Neural cell (in vitro differentiated cells): ENCODE results near the gene AKR7A2. TPM values are rescaled to one million over a fixed set of nuclear protein-coding genes. Genes with fewer than 3 reads are reported as not detected.

Experiments
- H2AFZ ChIP-seq: fragments of 200-600, 300-800 bp; sonication (generic), shearing (Covaris generic); 2 replicates; pipeline ENCODE4 v1.6.0; 2014; ENCODE audit warnings: low read depth, mild to moderate bottlenecking, antibody characterized with exemption, low read length, moderate library complexity
- H3F3A ChIP-seq: fragments of 200-600 bp; shearing (Covaris generic); 2 replicates; pipeline ENCODE4 v1.6.1; 2016; ENCODE audit warnings: mild to moderate bottlenecking, moderate library complexity, mixed read lengths, antibody characterized with exemption, low read length; ENCODE audit not compliant: insufficient read depth, poor library complexity, severe bottlenecking
- H3K27ac ChIP-seq: fragments of 200-600, 300-800 bp; sonication (generic), shearing (Covaris generic); 2 replicates; pipeline ENCODE4 v1.5.1; 2014; ENCODE audit warnings: mild to moderate bottlenecking, low read length, moderate library complexity
- H3K27me3 ChIP-seq: fragments of 300-800, 200-600 bp; sonication (generic), shearing (Covaris generic); 2 replicates; pipeline ENCODE4 v1.6.0; 2014; ENCODE audit warnings: mild to moderate bottlenecking, low read depth, low read length, moderate library complexity; ENCODE audit not compliant: insufficient read depth
- H3K36me3 ChIP-seq: fragments of 300-800, 200-600 bp; sonication (generic), shearing (Covaris generic); 2 replicates; pipeline ENCODE4 v1.5.1; 2014; ENCODE audit warnings: mild to moderate bottlenecking, antibody characterized with exemption, low read length, moderate library complexity; ENCODE audit not compliant: insufficient read depth
- H3K4me2 ChIP-seq: fragments of 300-800, 200-600 bp; sonication (generic), shearing (Covaris generic); 2 replicates; pipeline ENCODE4 v1.6.0; 2014; ENCODE audit warnings: mild to moderate bottlenecking, low read length
- H3K4me3 ChIP-seq: fragments of 300-800, 200-600 bp; sonication (generic), shearing (Covaris generic); 2 replicates; pipeline ENCODE4 v1.5.1; 2014; ENCODE audit warnings: mild to moderate bottlenecking, low read length, moderate library complexity
- H3K79me2 ChIP-seq: fragments of 200-600 bp; shearing (Covaris generic); replicated peaks from 2 replicates; pipeline ENCODE4 v1.6.0; 2014; ENCODE audit warnings: mild to moderate bottlenecking, low read length, moderate library complexity; ENCODE audit not compliant: insufficient read depth
- H3K9ac ChIP-seq: fragments of 300-800, 200-600 bp; sonication (generic), shearing (Covaris generic); 2 replicates; pipeline ENCODE4 v1.6.1; 2016; ENCODE audit warnings: mild to moderate bottlenecking, low read length, mixed read lengths
- H3K9me2 ChIP-seq: fragments of 200-600 bp; shearing (Covaris generic); 2 replicates; pipeline ENCODE4 v1.6.1; 2016; ENCODE audit warnings: mild to moderate bottlenecking, low read length, mixed read lengths; ENCODE audit not compliant: insufficient read depth
- H3K9me3 ChIP-seq: fragments of 200-600, 300-800 bp; sonication (generic), shearing (Covaris generic); 2 replicates; pipeline ENCODE4 v1.6.1; 2016; ENCODE audit warnings: mild to moderate bottlenecking, mixed run types, low read length, moderate library complexity, mixed read lengths
- H4K20me1 ChIP-seq: fragments of 200-600 bp; shearing (Covaris generic); 2 replicates; pipeline ENCODE4 v1.6.1; 2016; ENCODE audit warnings: mild to moderate bottlenecking, mixed run types; ENCODE audit not compliant: insufficient read depth
- EP300 ChIP-seq: fragments of 450-650 bp; conservative IDR thresholded peaks from 2 replicates; pipeline ENCODE4 v1.6.1; 2014; ENCODE audit warnings: antibody characterized with exemption, mild to moderate bottlenecking, moderate library complexity; ENCODE audit not compliant: poor library complexity, severe bottlenecking
- EZH2 ChIP-seq: fragments of 200-600, 300-800 bp; shearing (Covaris generic), sonication (generic); IDR thresholded peaks from 2 replicates; pipeline ENCODE4 v1.6.1; 2014; ENCODE audit warnings: antibody characterized with exemption, low read length, borderline replicate concordance, mild to moderate bottlenecking; ENCODE audit not compliant: insufficient read depth, poor library complexity, severe bottlenecking
- MXI1 ChIP-seq: fragments of 450-650 bp; conservative IDR thresholded peaks from 2 replicates; pipeline ENCODE4 v1.6.1; 2014; ENCODE audit warnings: antibody characterized with exemption, mild to moderate bottlenecking; ENCODE audit not compliant: poor library complexity, severe bottlenecking
- POLR2AphosphoS5 ChIP-seq: IDR thresholded peaks from 2 replicates; pipeline ENCODE4 v1.6.1; 2012
- RAD21 ChIP-seq: fragments of 450-650 bp; conservative IDR thresholded peaks from 2 replicates; pipeline ENCODE4 v1.6.1; 2014; ENCODE audit warnings: antibody characterized with exemption, mild to moderate bottlenecking, moderate library complexity
- SMC3 ChIP-seq: fragments of 450-650 bp; conservative IDR thresholded peaks from 2 replicates; pipeline ENCODE4 v1.6.1; 2014; ENCODE audit warnings: antibody characterized with exemption, mild to moderate bottlenecking, moderate library complexity; ENCODE audit not compliant: poor library complexity
- TAF1 ChIP-seq: IDR thresholded peaks from 2 replicates; pipeline ENCODE4 v1.6.1; 2012; ENCODE audit warnings: low read depth
- polyA plus RNA-seq: library from polyadenylated mRNA; depleted of rRNA; stranded (reverse); fragments of >200 nt; gene quantifications from 2 replicates; pipeline ENCODE4 v1.2.3, GENCODE V29; 2014
- TF ChIP-seq, protein P1 (sequence below): IDR thresholded peaks from 2 replicates; pipeline ENCODE4 v1.6.1; 2012; ENCODE audit warnings: borderline replicate concordance
- TF ChIP-seq, protein P2 (sequence below): fragments of 450-650 bp; IDR thresholded peaks from 2 replicates; pipeline ENCODE4 v1.5.1; 2014; ENCODE audit warnings: antibody characterized with exemption, mild to moderate bottlenecking, moderate library complexity; ENCODE audit not compliant: poor library complexity, severe bottlenecking

Gene AKR7A2
- polyA plus RNA-seq, 1 donor from 2014 or later = 50.6 TPM

DNA sequence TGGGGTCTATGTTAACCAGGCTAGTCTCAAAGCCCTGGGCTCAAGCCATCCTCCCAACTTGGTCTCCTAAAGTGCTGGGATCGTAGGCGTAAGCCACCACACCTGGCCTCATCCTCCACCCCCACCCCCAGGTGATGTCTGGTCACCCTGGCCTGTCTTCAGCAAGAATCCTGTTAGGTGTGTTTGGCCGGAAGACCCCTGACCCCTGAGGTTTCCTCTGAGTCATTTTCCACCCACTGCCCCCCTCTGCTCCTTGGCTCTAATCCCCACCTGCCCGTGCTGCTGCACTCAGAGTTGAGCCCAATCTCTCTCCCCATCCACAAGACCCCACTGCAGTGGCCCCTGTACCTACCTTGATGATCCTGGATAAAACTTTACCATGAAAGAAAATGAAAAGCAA is 25.3 kb upstream of the AKR7A2 start:
- Histone ChIP-seq H3K9me2 (no peaks in the 10 kb centered on the region), H3K4me2 (no peak overlapping the region), H3K79me2 (no peaks in the 10 kb centered on the region), H3K27me3 (no peaks in the 10 kb centered on the region), H3K4me3 (no peak overlapping the region), H3K9me3 (no peaks in the 10 kb centered on the region), H3F3A (no peaks in the 10 kb centered on the region), H2AFZ (no peak overlapping the region), H3K27ac (no peak overlapping the region), H3K36me3 (no peaks in the 10 kb centered on the region), H3K9ac (no peak overlapping the region), H4K20me1 (no peaks in the 10 kb centered on the region)
- no peak for TF ChIP-seq SMC3
- TF ChIP-seq, protein P1, sequence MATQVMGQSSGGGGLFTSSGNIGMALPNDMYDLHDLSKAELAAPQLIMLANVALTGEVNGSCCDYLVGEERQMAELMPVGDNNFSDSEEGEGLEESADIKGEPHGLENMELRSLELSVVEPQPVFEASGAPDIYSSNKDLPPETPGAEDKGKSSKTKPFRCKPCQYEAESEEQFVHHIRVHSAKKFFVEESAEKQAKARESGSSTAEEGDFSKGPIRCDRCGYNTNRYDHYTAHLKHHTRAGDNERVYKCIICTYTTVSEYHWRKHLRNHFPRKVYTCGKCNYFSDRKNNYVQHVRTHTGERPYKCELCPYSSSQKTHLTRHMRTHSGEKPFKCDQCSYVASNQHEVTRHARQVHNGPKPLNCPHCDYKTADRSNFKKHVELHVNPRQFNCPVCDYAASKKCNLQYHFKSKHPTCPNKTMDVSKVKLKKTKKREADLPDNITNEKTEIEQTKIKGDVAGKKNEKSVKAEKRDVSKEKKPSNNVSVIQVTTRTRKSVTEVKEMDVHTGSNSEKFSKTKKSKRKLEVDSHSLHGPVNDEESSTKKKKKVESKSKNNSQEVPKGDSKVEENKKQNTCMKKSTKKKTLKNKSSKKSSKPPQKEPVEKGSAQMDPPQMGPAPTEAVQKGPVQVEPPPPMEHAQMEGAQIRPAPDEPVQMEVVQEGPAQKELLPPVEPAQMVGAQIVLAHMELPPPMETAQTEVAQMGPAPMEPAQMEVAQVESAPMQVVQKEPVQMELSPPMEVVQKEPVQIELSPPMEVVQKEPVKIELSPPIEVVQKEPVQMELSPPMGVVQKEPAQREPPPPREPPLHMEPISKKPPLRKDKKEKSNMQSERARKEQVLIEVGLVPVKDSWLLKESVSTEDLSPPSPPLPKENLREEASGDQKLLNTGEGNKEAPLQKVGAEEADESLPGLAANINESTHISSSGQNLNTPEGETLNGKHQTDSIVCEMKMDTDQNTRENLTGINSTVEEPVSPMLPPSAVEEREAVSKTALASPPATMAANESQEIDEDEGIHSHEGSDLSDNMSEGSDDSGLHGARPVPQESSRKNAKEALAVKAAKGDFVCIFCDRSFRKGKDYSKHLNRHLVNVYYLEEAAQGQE = no peak
- no peak for TF ChIP-seq TAF1
- TF ChIP-seq MXI1 = no peak
- TF ChIP-seq, protein P2, sequence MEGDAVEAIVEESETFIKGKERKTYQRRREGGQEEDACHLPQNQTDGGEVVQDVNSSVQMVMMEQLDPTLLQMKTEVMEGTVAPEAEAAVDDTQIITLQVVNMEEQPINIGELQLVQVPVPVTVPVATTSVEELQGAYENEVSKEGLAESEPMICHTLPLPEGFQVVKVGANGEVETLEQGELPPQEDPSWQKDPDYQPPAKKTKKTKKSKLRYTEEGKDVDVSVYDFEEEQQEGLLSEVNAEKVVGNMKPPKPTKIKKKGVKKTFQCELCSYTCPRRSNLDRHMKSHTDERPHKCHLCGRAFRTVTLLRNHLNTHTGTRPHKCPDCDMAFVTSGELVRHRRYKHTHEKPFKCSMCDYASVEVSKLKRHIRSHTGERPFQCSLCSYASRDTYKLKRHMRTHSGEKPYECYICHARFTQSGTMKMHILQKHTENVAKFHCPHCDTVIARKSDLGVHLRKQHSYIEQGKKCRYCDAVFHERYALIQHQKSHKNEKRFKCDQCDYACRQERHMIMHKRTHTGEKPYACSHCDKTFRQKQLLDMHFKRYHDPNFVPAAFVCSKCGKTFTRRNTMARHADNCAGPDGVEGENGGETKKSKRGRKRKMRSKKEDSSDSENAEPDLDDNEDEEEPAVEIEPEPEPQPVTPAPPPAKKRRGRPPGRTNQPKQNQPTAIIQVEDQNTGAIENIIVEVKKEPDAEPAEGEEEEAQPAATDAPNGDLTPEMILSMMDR = no peak
- no peak for TF ChIP-seq RAD21
- TF ChIP-seq EZH2 = no peak
- no peak for TF ChIP-seq POLR2AphosphoS5
- TF ChIP-seq EP300 = no peak

DNA sequence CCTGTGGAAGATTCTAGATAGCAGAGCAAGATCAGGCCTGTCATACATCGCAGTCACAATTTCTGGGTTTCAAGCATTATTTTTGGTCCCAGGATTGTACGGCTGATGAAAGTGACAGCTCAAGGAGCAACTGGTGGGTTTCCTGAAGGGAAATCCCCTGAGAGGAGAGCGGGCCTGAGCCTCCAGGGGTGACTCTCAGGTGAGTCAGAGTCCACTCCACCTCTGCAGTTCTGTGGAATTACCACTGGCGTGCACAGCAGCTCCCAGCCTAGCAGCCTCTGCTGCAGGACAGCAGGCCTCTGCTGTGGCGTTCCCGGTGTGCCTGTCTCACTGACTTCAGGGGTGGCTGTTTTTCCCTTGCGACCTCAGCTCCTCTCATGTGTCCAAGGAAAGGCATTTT is 24.6 kb upstream of the AKR7A2 start:
- Histone ChIP-seq H3K9me2 (no peaks in the 10 kb centered on the region), H3K27me3 (no peaks in the 10 kb centered on the region), H3K4me2 (no peak overlapping the region), H3K9ac (no peak overlapping the region), H4K20me1 (no peaks in the 10 kb centered on the region), H3K79me2 (no peaks in the 10 kb centered on the region), H2AFZ (no peak overlapping the region), H3K36me3 (no peaks in the 10 kb centered on the region), H3K9me3 (no peaks in the 10 kb centered on the region), H3F3A (no peaks in the 10 kb centered on the region), H3K4me3 (no peak overlapping the region), H3K27ac (no peak overlapping the region)
- no peak for TF ChIP-seq TAF1
- TF ChIP-seq POLR2AphosphoS5 = no peak
- TF ChIP-seq RAD21 = no peak
- TF ChIP-seq SMC3 = no peak
- TF ChIP-seq, protein P1 = no peak
- TF ChIP-seq EP300 = no peak
- TF ChIP-seq, protein P2 = no peak
- no peak for TF ChIP-seq MXI1
- TF ChIP-seq EZH2 = no peak
